ENCODE data around the gene CCNJL. TPM values are rescaled to one million over a fixed set of nuclear protein-coding genes. Genes with fewer than 3 reads are reported as not detected.

The CCNJL gene
- total RNA-seq, 2 experiments from 2014 or later: not detected

DNA sequence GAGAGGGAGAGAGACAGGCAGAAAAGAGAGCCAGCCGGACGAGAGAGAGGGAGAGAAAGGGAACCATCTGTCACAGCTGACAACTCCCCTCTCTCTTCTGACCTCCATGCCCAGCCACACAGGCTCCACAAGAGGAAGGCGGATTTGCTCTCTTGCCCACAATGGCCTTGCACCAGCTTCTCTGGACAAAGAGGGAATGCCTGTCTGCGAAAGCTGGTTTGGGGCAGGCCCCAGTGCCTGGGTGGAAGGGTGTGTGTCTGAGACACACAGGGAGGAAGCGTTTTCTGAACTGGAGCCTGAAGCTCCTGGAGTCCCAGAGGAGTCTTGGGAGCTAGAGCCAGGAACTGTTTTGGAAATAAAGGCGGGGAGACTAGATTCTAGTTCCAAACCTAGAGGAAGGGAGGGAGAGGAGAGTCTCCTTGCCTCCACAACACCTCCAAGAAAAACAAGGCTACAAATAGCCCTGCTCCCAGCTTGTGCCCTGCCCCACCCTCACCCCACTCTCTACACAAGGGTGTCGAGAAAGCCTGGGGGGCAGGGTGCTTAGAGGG, 45.6 kb upstream of the CCNJL start:
- BruUV-seq (replicated peaks): no TSS peak
- TF ChIP-seq, protein P1, sequence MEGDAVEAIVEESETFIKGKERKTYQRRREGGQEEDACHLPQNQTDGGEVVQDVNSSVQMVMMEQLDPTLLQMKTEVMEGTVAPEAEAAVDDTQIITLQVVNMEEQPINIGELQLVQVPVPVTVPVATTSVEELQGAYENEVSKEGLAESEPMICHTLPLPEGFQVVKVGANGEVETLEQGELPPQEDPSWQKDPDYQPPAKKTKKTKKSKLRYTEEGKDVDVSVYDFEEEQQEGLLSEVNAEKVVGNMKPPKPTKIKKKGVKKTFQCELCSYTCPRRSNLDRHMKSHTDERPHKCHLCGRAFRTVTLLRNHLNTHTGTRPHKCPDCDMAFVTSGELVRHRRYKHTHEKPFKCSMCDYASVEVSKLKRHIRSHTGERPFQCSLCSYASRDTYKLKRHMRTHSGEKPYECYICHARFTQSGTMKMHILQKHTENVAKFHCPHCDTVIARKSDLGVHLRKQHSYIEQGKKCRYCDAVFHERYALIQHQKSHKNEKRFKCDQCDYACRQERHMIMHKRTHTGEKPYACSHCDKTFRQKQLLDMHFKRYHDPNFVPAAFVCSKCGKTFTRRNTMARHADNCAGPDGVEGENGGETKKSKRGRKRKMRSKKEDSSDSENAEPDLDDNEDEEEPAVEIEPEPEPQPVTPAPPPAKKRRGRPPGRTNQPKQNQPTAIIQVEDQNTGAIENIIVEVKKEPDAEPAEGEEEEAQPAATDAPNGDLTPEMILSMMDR (conservative IDR thresholded peaks at IDR 0.05; ENCODE audit: low read length): no peak
- no peak for TF ChIP-seq EZH2phosphoT487 (IDR thresholded peaks at IDR 0.05; ENCODE audit: borderline replicate concordance, low read depth, low read length)
- no peak overlapping the region for H3K4me2 ChIP-seq (ENCODE audit: low read length)
- intact Hi-C loops (cut with micrococcal nuclease; ENCODE audit: unreplicated experiment): no loop called here
- H3K4me1 ChIP-seq (ENCODE audit: insufficient read depth, low read length, poor library complexity, severe bottlenecking): no peaks in the 10 kb centered on the region
- no peak overlapping the region for H3K4me3 ChIP-seq (ENCODE audit: low read depth, low read length, poor library complexity, severe bottlenecking)
- no peaks in the 10 kb centered on the region for H3K79me2 ChIP-seq (ENCODE audit: insufficient read depth, low read depth, low read length)
- no peaks in the 10 kb centered on the region for H3K9me2 ChIP-seq (ENCODE audit: insufficient read depth, low read length)
- CTCF ChIA-PET (ENCODE audit: unreplicated experiment): no interaction called here
- H4K20me1 ChIP-seq (ENCODE audit: insufficient read depth, low read length): no peaks in the 10 kb centered on the region
- no peak overlapping the region for H3K27ac ChIP-seq (ENCODE audit: low read depth, low read length, poor library complexity, severe bottlenecking)
- DNase-seq (ENCODE audit: low spot score): no peak
- H2AFZ ChIP-seq (ENCODE audit: low read length): no peak overlapping the region
- H3K36me3 ChIP-seq (ENCODE audit: insufficient read depth, low read length): no peaks in the 10 kb centered on the region
- no peaks in the 10 kb centered on the region for H3K9me3 ChIP-seq (ENCODE audit: low read length)
- POLR2A ChIA-PET: interaction anchor here (0.6 kb wide), 1 partner anchor 50 kb away, joined by 3 read pairs; no protein-coding TSS in a partner anchor

DNA sequence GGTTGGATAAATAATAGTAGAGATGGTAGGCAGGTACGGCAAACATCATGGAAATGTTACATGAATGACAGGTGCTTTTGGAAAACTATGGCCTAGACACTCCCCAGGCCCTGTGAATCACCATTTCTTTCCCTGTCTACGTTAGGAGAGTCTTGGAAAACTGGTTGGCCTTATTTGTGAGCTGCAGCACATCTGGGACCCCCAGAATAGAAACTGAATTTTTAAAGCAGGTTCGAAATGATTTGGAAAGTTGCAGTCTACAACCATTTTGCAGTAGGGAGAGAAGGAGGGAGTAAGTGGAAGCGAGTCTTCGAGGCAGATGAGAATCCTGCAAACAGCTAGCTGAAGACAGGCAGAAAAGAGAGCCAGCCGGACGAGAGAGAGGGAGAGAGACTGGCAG, 45.0 kb upstream of the CCNJL start:
- Histone ChIP-seq H3K36me3 (ENCODE audit: insufficient read depth, low read length) (no peaks in the 10 kb centered on the region), H4K20me1 (ENCODE audit: insufficient read depth, low read length) (no peaks in the 10 kb centered on the region), H3K4me1 (ENCODE audit: insufficient read depth, low read length, poor library complexity, severe bottlenecking) (no peaks in the 10 kb centered on the region), H3K4me3 (ENCODE audit: low read depth, low read length, poor library complexity, severe bottlenecking) (no peak overlapping the region), H3K9me2 (ENCODE audit: insufficient read depth, low read length) (no peaks in the 10 kb centered on the region), H3K27ac (ENCODE audit: low read depth, low read length, poor library complexity, severe bottlenecking) (no peak overlapping the region), H3K9me3 (ENCODE audit: low read length) (no peaks in the 10 kb centered on the region), H3K4me2 (ENCODE audit: low read length) (no peak overlapping the region), H3K79me2 (ENCODE audit: insufficient read depth, low read depth, low read length) (no peaks in the 10 kb centered on the region), H2AFZ (ENCODE audit: low read length) (no peak overlapping the region)
- TF ChIP-seq, protein P1 (conservative IDR thresholded peaks at IDR 0.05; ENCODE audit: low read length): no peak
- no peak for TF ChIP-seq EZH2phosphoT487 (IDR thresholded peaks at IDR 0.05; ENCODE audit: borderline replicate concordance, low read depth, low read length)
- intact Hi-C loops (cut with micrococcal nuclease; ENCODE audit: unreplicated experiment): no loop called here
- CTCF ChIA-PET (ENCODE audit: unreplicated experiment): no interaction called here
- POLR2A ChIA-PET: interaction anchor here (0.6 kb wide), 2 partner anchors 51 to 91 kb away, joined by 3 to 4 read pairs; no protein-coding TSS in a partner anchor
- no peak for DNase-seq (ENCODE audit: low spot score)
- BruUV-seq (replicated peaks): no TSS peak

DNA sequence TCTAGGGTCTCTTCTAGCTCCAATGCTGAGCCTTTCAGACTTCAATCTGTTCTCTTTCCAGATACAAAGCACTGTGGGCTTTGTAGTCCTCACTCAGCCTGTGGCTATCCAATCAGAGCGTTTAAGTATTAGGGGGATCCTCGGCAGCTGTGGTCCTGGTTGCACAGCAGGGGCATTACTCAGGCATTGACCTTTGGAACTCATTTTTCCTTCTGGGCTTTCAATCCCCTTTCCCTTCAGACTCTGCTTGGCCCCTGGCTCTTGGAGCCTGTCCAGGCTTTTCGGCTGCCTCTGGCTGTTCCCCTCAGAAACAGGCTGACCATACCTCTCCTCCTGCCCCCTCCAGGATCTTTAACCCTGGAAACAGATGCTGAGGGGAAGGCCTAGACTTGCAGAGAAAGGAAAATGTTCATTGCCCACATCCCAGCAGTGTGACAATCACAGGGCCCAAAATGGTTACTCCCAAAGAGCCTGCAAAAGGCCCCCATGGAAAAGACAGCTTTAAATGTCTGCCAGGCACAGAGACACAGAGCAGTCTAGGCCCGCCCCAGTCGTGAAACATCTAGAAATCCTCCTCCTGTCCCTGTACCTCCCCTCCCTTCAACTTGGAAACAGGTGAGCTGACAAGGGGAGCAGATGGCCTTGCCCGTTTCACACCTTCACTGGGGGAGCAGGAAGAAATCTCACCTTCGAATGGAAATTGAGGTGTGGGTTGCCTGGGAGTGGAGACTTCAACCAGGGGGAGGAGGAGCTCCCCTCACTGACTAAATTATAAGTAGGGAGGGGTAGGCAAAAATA, 44.4 kb upstream of the CCNJL start:
- intact Hi-C loops (cut with micrococcal nuclease; ENCODE audit: unreplicated experiment): no loop called here
- no TSS peak for BruUV-seq (replicated peaks)
- Histone ChIP-seq H3K4me1 (ENCODE audit: insufficient read depth, low read length, poor library complexity, severe bottlenecking) (no peaks in the 10 kb centered on the region), H3K9me2 (ENCODE audit: insufficient read depth, low read length) (no peaks in the 10 kb centered on the region), H2AFZ (ENCODE audit: low read length) (no peak overlapping the region), H3K4me3 (ENCODE audit: low read depth, low read length, poor library complexity, severe bottlenecking) (no peak overlapping the region), H3K27ac (ENCODE audit: low read depth, low read length, poor library complexity, severe bottlenecking) (no peak overlapping the region), H3K36me3 (ENCODE audit: insufficient read depth, low read length) (no peaks in the 10 kb centered on the region), H3K4me2 (ENCODE audit: low read length) (no peak overlapping the region), H3K9me3 (ENCODE audit: low read length) (no peaks in the 10 kb centered on the region), H4K20me1 (ENCODE audit: insufficient read depth, low read length) (no peaks in the 10 kb centered on the region), H3K79me2 (ENCODE audit: insufficient read depth, low read depth, low read length) (no peaks in the 10 kb centered on the region)
- ChIA-PET CTCF (ENCODE audit: unreplicated experiment) (no interaction called here), POLR2A (interaction anchor here (0.6 kb wide), 3 partner anchors 29 to 1544 kb away, joined by 3 to 6 read pairs (median 4); no protein-coding TSS in a partner anchor)
- DNase-seq (ENCODE audit: low spot score): no peak
- TF ChIP-seq EZH2phosphoT487 (IDR thresholded peaks at IDR 0.05; ENCODE audit: borderline replicate concordance, low read depth, low read length): no peak
- TF ChIP-seq, protein P1 (conservative IDR thresholded peaks at IDR 0.05; ENCODE audit: low read length): no peak

Data from OCI-LY7 (cell line).